ENCODE data around the gene TEC.
"Not testable (repeated sequence)": the region's sequence is repeated elsewhere in the genome, so short reads cannot be mapped to it uniquely, and the experiment has no call there.

The TEC gene

GRCh38 chr4:48268956-48269860, at the start of gene TEC:
Gene TEC (minus strand): TSS chr4:48269838. CDS start chr4:48228614, 41,224 bp downstream.
- DNase-seq = no peak

- DNase-seq = peak; percentile 19
Observed at GRCh38 chr4:48315728-48316630, 46.3 kb upstream of the TEC start.

- DNase-seq = not testable (repeated sequence)
Observed at GRCh38 chr4:48314746-48315145, 45.1 kb upstream of the TEC start.

GRCh38 chr4:48311896-48312295, 42.3 kb upstream of the TEC start:
- no peak for DNase-seq

- no peak for DNase-seq
Observed at GRCh38 chr4:48308901-48309300, 39.3 kb upstream of the TEC start.

- no peak for DNase-seq
Observed at GRCh38 chr4:48307528-48307927, 37.9 kb upstream of the TEC start.

GRCh38 chr4:48305508-48305907, 35.9 kb upstream of the TEC start:
- no peak for DNase-seq

GRCh38 chr4:48300004-48300403, 30.4 kb upstream of the TEC start:
- DNase-seq = no peak

- no peak for DNase-seq
Observed at GRCh38 chr4:48299560-48299959, 29.9 kb upstream of the TEC start.

GRCh38 chr4:48297256-48297846, 27.7 kb upstream of the TEC start:
- DNase-seq = no peak

GRCh38 chr4:48296365-48296764, 26.7 kb upstream of the TEC start:
- no peak for DNase-seq

- no peak for DNase-seq
Observed at GRCh38 chr4:48295116-48295515, 25.5 kb upstream of the TEC start.

GRCh38 chr4:48292218-48292790, 22.7 kb upstream of the TEC start:
- not testable (repeated sequence) for DNase-seq

- DNase-seq = no peak
Observed at GRCh38 chr4:48290146-48290772, 20.6 kb upstream of the TEC start.

GRCh38 chr4:48286060-48286459, 16.4 kb upstream of the TEC start:
- not testable (repeated sequence) for DNase-seq

- not testable (repeated sequence) for DNase-seq
Observed at GRCh38 chr4:48285640-48286039, 16.0 kb upstream of the TEC start.

GRCh38 chr4:48275686-48276085, 6.0 kb upstream of the TEC start:
- DNase-seq = no peak

- no peak for DNase-seq
Observed at GRCh38 chr4:48275247-48275646, 5.6 kb upstream of the TEC start.

- no peak for DNase-seq
Observed at GRCh38 chr4:48271626-48272025, 2.0 kb upstream of the TEC start.

- no peak for DNase-seq
Observed at GRCh38 chr4:48270951-48271473, 1.4 kb upstream of the TEC start.

- DNase-seq = no peak
Observed at GRCh38 chr4:48270523-48270897, 872 bp upstream of the TEC start.

- peak; percentile 83 for DNase-seq
Observed at GRCh38 chr4:48269861-48270522, 354 bp upstream of the TEC start.
